ENCODE results near the gene XIRP2.
A peak's percentile ranks its signal among the peaks of the same experiment; 100 is the strongest.

The XIRP2 gene

DNA sequence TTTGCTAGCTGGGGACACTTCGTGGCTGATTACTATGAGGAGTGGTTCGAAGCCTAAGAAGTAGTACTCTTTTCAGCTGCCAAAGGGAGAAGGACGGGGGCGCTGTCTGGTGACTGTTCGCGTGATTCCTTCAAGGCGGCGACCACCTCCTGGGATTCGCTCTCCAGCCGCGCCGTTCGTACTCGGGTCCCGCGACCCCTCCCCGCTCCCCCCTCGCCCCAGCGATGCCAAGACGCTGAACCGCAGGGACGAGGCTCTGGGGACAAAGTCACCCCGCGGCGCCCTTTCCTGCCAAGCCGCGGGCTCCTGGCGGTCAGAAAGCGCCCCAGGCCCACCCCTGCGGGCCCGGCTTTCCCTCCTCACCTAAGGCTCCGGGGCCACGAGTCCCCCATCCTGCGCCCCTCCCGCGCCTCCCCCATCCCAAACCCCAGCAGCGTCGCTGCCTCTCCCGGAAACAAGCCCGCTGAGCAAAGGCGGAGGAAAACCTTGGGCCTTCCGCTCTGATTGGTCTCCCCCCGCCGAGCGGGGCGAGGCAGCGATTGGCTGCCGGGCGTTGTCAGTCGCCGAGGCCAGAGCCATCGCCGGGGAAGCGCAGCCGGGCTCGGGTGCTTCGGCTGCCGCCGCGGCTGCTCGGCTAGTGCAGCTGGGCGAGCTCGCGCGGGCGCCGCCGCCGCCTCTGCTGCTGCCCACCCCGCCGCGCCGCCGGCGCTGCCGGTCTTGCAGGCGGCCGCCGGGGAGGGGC, 404.3 kb downstream of the XIRP2 start, which contains the start of gene B3GALT1:
TSS of gene B3GALT1 (plus strand) at position 572 of the 742 bp plus-strand sequence.
- Mint-ChIP-seq H3K27ac (peak within 1 kb of the TSS; percentile 71), H3K4me1 (peaks cover 26% of the 10 kb centered on the region), H3K27me3 (ENCODE audit: low read depth, poor library complexity) (peaks cover 43% of the 10 kb centered on the region), H3K9me3 (no peaks in the 10 kb centered on the region), H3K36me3 (ENCODE audit: low read depth) (no peaks in the 10 kb centered on the region), H3K4me3 (peak within 1 kb of the TSS; percentile 90)
- DNase-seq = peak; percentile 88
- TF ChIP-seq, protein P1, sequence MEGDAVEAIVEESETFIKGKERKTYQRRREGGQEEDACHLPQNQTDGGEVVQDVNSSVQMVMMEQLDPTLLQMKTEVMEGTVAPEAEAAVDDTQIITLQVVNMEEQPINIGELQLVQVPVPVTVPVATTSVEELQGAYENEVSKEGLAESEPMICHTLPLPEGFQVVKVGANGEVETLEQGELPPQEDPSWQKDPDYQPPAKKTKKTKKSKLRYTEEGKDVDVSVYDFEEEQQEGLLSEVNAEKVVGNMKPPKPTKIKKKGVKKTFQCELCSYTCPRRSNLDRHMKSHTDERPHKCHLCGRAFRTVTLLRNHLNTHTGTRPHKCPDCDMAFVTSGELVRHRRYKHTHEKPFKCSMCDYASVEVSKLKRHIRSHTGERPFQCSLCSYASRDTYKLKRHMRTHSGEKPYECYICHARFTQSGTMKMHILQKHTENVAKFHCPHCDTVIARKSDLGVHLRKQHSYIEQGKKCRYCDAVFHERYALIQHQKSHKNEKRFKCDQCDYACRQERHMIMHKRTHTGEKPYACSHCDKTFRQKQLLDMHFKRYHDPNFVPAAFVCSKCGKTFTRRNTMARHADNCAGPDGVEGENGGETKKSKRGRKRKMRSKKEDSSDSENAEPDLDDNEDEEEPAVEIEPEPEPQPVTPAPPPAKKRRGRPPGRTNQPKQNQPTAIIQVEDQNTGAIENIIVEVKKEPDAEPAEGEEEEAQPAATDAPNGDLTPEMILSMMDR (IDR thresholded peaks at IDR 0.05) = no peak

DNA sequence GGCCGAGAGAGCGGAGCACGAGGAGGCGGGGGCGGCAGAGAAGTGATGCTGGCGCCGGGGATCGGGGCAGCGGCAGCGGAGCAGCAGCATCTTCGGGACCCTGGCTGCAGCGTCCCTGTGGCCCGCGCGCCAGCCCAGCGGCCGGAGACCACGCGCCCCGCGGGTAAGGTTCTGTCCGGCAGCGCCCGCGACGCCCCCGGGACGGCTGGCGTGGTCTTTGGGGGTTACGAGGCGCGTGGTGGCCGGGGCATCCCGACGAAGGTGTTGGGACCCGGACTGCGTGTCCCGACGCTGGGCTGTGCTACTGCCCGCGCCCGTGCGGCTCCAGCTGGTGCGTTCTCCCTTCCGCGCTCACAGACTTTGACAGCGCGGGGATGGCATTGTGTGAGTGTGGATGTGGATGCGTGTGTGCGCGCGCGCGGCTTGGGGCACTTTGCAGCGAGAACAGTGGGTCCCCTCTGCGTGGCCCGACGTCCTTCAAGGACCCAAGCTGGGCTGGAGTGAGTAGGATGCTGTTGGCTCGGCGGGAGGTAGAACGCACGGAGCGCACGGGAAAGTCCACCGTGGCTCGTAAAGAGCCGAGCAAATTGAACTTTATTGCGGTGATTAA, 405.0 kb downstream of the XIRP2 start:
- TF ChIP-seq, protein P1 (IDR thresholded peaks at IDR 0.05) = no peak
- H3K36me3 Mint-ChIP-seq (ENCODE audit: low read depth) = no peaks in the 10 kb centered on the region
- peak; percentile 51 for DNase-seq
- peak overlapping the region; percentile 90 for H3K4me3 Mint-ChIP-seq
- peaks cover 26% of the 10 kb centered on the region for H3K4me1 Mint-ChIP-seq
- H3K27me3 Mint-ChIP-seq (ENCODE audit: low read depth, poor library complexity) = peaks cover 43% of the 10 kb centered on the region
- no peaks in the 10 kb centered on the region for H3K9me3 Mint-ChIP-seq
- no peak overlapping the region for H3K27ac Mint-ChIP-seq

- Mint-ChIP-seq H3K27me3 (ENCODE audit: low read depth, poor library complexity) (peaks cover 43% of the 10 kb centered on the region), H3K4me3 (peak overlapping the region; percentile 90), H3K27ac (no peak overlapping the region), H3K36me3 (ENCODE audit: low read depth) (no peaks in the 10 kb centered on the region), H3K4me1 (peaks cover 26% of the 10 kb centered on the region), H3K9me3 (no peaks in the 10 kb centered on the region)
- DNase-seq = peak; percentile 49
- TF ChIP-seq, protein P1 (IDR thresholded peaks at IDR 0.05) = no peak
Measured at GRCh38 chr2:167293943-167294775, 405.9 kb downstream of the XIRP2 start.

- no peak for DNase-seq
- H3K4me1 Mint-ChIP-seq = peaks cover 26% of the 10 kb centered on the region
- peaks cover 43% of the 10 kb centered on the region for H3K27me3 Mint-ChIP-seq (ENCODE audit: low read depth, poor library complexity)
- H3K36me3 Mint-ChIP-seq (ENCODE audit: low read depth) = no peaks in the 10 kb centered on the region
- TF ChIP-seq, protein P1 (IDR thresholded peaks at IDR 0.05) = no peak
- H3K27ac Mint-ChIP-seq = no peak overlapping the region
- no peaks in the 10 kb centered on the region for H3K9me3 Mint-ChIP-seq
- peak overlapping the region; percentile 90 for H3K4me3 Mint-ChIP-seq
Measured at GRCh38 chr2:167294776-167295140, 406.5 kb downstream of the XIRP2 start.

DNA sequence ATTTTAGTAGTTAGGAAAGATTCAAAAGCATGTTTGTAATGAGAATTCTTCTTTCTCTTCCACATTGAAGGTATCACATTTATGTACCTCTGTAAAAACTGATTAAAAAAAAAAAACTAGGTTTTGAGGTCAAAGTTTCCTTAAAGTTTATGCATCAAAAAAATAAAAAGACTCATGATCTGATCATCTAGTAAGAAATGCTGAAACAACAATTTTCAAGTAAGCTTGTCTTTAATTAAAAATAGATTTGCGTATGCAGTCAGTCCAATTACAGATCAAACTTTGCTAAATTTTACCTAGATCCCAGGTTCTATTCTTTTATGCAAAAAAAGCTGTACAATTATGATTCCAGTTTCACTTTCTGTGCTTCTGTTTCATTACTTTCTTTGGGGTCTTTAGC, 409.0 kb downstream of the XIRP2 start:
- DNase-seq = no peak
- Mint-ChIP-seq H3K4me1 (peaks cover 14% of the 10 kb centered on the region), H3K36me3 (ENCODE audit: low read depth) (no peaks in the 10 kb centered on the region), H3K27me3 (ENCODE audit: low read depth, poor library complexity) (peaks cover 43% of the 10 kb centered on the region), H3K9me3 (no peaks in the 10 kb centered on the region), H3K27ac (no peak overlapping the region), H3K4me3 (no peak overlapping the region)
- TF ChIP-seq, protein P1 (IDR thresholded peaks at IDR 0.05) = no peak

Measured in nephron progenitor cell (in vitro differentiated cells).